ENCODE data around the gene GUCY2D. TPM values are rescaled to one million over a fixed set of nuclear protein-coding genes. Genes with fewer than 3 reads are reported as not detected.

The GUCY2D gene
- total RNA-seq, 1 experiment from 2014 or later = 1.7 TPM

GRCh38 chr17:8039611-8040168 is 37.3 kb downstream of the GUCY2D start:
- Mint-ChIP-seq H3K4me1 (ENCODE audit: low read depth, unreplicated experiment) (no peaks in the 10 kb centered on the region), H3K4me3 (ENCODE audit: unreplicated experiment) (no peak overlapping the region), H3K9me3 (ENCODE audit: unreplicated experiment) (no peaks in the 10 kb centered on the region), H3K36me3 (ENCODE audit: insufficient read depth, unreplicated experiment) (no peaks in the 10 kb centered on the region), H3K27me3 (ENCODE audit: insufficient read depth, unreplicated experiment) (no peaks in the 10 kb centered on the region), H3K27ac (ENCODE audit: unreplicated experiment) (no peak overlapping the region)
- ChIA-PET CTCF (no interaction called here), POLR2A (no interaction called here)
- BruUV-seq (replicated peaks) = no TSS peak
- Histone ChIP-seq H3K9me3 (no peaks in the 10 kb centered on the region), H3K36me3 (ENCODE audit: control insufficient read depth, insufficient read depth, low read length) (no peaks in the 10 kb centered on the region), H3K27me3 (replicated peaks; ENCODE audit: control insufficient read depth, insufficient read depth, low read length) (no peaks in the 10 kb centered on the region), H3K4me3 (ENCODE audit: low read depth, low read length) (no peak overlapping the region), H3K4me1 (peaks cover 7% of the 10 kb centered on the region)
- intact Hi-C loops (cut with micrococcal nuclease; ENCODE audit: unreplicated experiment) = loop anchor here (2.0 kb wide), 1 partner anchor 17 kb away; no protein-coding TSS in a partner anchor
- TF ChIP-seq CTCF (IDR thresholded peaks at IDR 0.05; ENCODE audit: insufficient read depth in 1 of 2, low read depth in 1 of 2, low read length in 1 of 2, severe bottlenecking in 1 of 2, unreplicated experiment in 1 of 2) = no peak
- no peak for DNase-seq

GRCh38 chr17:8041249-8041928 is 39.0 kb downstream of the GUCY2D start:
- intact Hi-C loops (cut with micrococcal nuclease; ENCODE audit: unreplicated experiment) = loop anchor here (1.0 to 2.0 kb wide), 4 partner anchors 15 to 128 kb away; no protein-coding TSS in a partner anchor
- Mint-ChIP-seq H3K27me3 (ENCODE audit: insufficient read depth, unreplicated experiment) (no peaks in the 10 kb centered on the region), H3K4me3 (ENCODE audit: unreplicated experiment) (no peak overlapping the region)

More at GRCh38 chr17:8041249-8041928, 39.0 kb downstream of the GUCY2D start:
- Mint-ChIP-seq H3K27ac (ENCODE audit: unreplicated experiment) (peak overlapping the region; percentile 42), H3K4me1 (ENCODE audit: low read depth, unreplicated experiment) (no peaks in the 10 kb centered on the region), H3K36me3 (ENCODE audit: insufficient read depth, unreplicated experiment) (no peaks in the 10 kb centered on the region), H3K9me3 (ENCODE audit: unreplicated experiment) (no peaks in the 10 kb centered on the region)
- no TSS peak for BruUV-seq (replicated peaks)
- Histone ChIP-seq H3K9me3 (no peaks in the 10 kb centered on the region), H3K4me1 (peaks cover 7% of the 10 kb centered on the region), H3K36me3 (ENCODE audit: control insufficient read depth, insufficient read depth, low read length) (no peaks in the 10 kb centered on the region), H3K4me3 (ENCODE audit: low read depth, low read length) (no peak overlapping the region), H3K27me3 (replicated peaks; ENCODE audit: control insufficient read depth, insufficient read depth, low read length) (no peaks in the 10 kb centered on the region)
- DNase-seq = peak in 1 of 2 experiments; percentile 39
- TF ChIP-seq CTCF (IDR thresholded peaks at IDR 0.05; ENCODE audit: insufficient read depth in 1 of 2, low read depth in 1 of 2, low read length in 1 of 2, severe bottlenecking in 1 of 2, unreplicated experiment in 1 of 2) = peak; percentile 25 to 32
- ChIA-PET CTCF (interaction anchor here (0.5 to 2.5 kb wide), 11 partner anchors 15 to 179 kb away, joined by 3 to 24 read pairs (median 5); partner anchors contain the start of genes CNTROB, RNF227 and TRAPPC1), POLR2A (interaction anchor here (0.6 to 0.9 kb wide), 3 partner anchors 15 to 462 kb away, joined by 3 to 6 read pairs (median 3); no protein-coding TSS in a partner anchor)

Data from Caco-2 (cell line).